Measurements from ENCODE around the gene RAB6B.

The RAB6B gene

GRCh38 chr3:133874761-133875438 is 20.8 kb downstream of the RAB6B start:
- Histone ChIP-seq H3K27me3 (ENCODE audit: control insufficient read depth, insufficient read depth, low read length) (no peaks in the 10 kb centered on the region), H2AFZ (no peak overlapping the region), H3K79me2 (peaks cover 23% of the 10 kb centered on the region), H3K9ac (no peak overlapping the region), H3K4me1 (peaks cover 7% of the 10 kb centered on the region), H3K4me2 (ENCODE audit: low read length) (no peak overlapping the region), H3K27ac (no peak overlapping the region), H3K9me3 (ENCODE audit: control insufficient read depth, low read length) (no peaks in the 10 kb centered on the region), H3K36me3 (ENCODE audit: control insufficient read depth, insufficient read depth, low read length) (no peaks in the 10 kb centered on the region), H3K4me3 (ENCODE audit: low read depth, low read length) (no peak overlapping the region)
- TF ChIP-seq CTCF (IDR thresholded peaks at IDR 0.05) = no peak

- Histone ChIP-seq H3K36me3 (ENCODE audit: control insufficient read depth, insufficient read depth, low read length) (no peaks in the 10 kb centered on the region), H3K27me3 (ENCODE audit: control insufficient read depth, insufficient read depth, low read length) (no peaks in the 10 kb centered on the region), H3K79me2 (peaks cover 23% of the 10 kb centered on the region), H3K4me2 (ENCODE audit: low read length) (no peak overlapping the region), H3K27ac (no peak overlapping the region), H3K9me3 (ENCODE audit: control insufficient read depth, low read length) (no peaks in the 10 kb centered on the region), H2AFZ (no peak overlapping the region), H3K9ac (no peak overlapping the region), H3K4me3 (ENCODE audit: low read depth, low read length) (no peak overlapping the region), H3K4me1 (peaks cover 7% of the 10 kb centered on the region)
- no peak for TF ChIP-seq CTCF (IDR thresholded peaks at IDR 0.05)
Measured at GRCh38 chr3:133874344-133874743, 21.3 kb downstream of the RAB6B start.

GRCh38 chr3:133872781-133873180 is 22.9 kb downstream of the RAB6B start:
- Histone ChIP-seq H3K4me1 (peaks cover 22% of the 10 kb centered on the region), H3K36me3 (ENCODE audit: control insufficient read depth, insufficient read depth, low read length) (no peaks in the 10 kb centered on the region), H3K79me2 (peaks cover 27% of the 10 kb centered on the region), H3K27me3 (ENCODE audit: control insufficient read depth, insufficient read depth, low read length) (no peaks in the 10 kb centered on the region), H3K9me3 (ENCODE audit: control insufficient read depth, low read length) (no peaks in the 10 kb centered on the region), H3K4me2 (ENCODE audit: low read length) (no peak overlapping the region), H2AFZ (no peak overlapping the region), H3K27ac (peak overlapping the region; percentile 61), H3K4me3 (ENCODE audit: low read depth, low read length) (no peak overlapping the region), H3K9ac (no peak overlapping the region)
- TF ChIP-seq CTCF (IDR thresholded peaks at IDR 0.05) = no peak

- no peak overlapping the region for H3K4me2 ChIP-seq (ENCODE audit: low read length)
- H3K27ac ChIP-seq = peak overlapping the region; percentile 61
Measured at GRCh38 chr3:133872161-133872560, 23.5 kb downstream of the RAB6B start.

More at GRCh38 chr3:133872161-133872560, 23.5 kb downstream of the RAB6B start:
- H3K36me3 ChIP-seq (ENCODE audit: control insufficient read depth, insufficient read depth, low read length) = no peaks in the 10 kb centered on the region
- peaks cover 33% of the 10 kb centered on the region for H3K79me2 ChIP-seq
- no peak overlapping the region for H2AFZ ChIP-seq
- no peak overlapping the region for H3K4me3 ChIP-seq (ENCODE audit: low read depth, low read length)
- no peak for TF ChIP-seq CTCF (IDR thresholded peaks at IDR 0.05)
- no peaks in the 10 kb centered on the region for H3K27me3 ChIP-seq (ENCODE audit: control insufficient read depth, insufficient read depth, low read length)
- H3K9ac ChIP-seq = no peak overlapping the region
- H3K4me1 ChIP-seq = peaks cover 22% of the 10 kb centered on the region
- H3K9me3 ChIP-seq (ENCODE audit: control insufficient read depth, low read length) = no peaks in the 10 kb centered on the region

All from parathyroid adenoma (tissue), 2 donors.